Measurements from ENCODE around the gene ETV5.

Gene ETV5

GRCh38 chr3:186098740-186099139 lies 10.1 kb downstream of the ETV5 start:
- Histone ChIP-seq H3K4me2 (ENCODE audit: low read length) (no peak overlapping the region), H3K4me3 (ENCODE audit: low read length) (no peak overlapping the region), H3K4ac (ENCODE audit: low read depth, low read length) (no peak overlapping the region), H3K56ac (ENCODE audit: low read length) (peak overlapping the region; percentile 73), H4K5ac (ENCODE audit: low read length) (no peak overlapping the region), H4K8ac (ENCODE audit: low read depth, low read length) (no peak overlapping the region), H3K27ac (ENCODE audit: low read depth, low read length) (peak overlapping the region; percentile 96), H3K18ac (ENCODE audit: low read length) (no peak overlapping the region), H3K9ac (ENCODE audit: low read length) (peak overlapping the region; percentile 51), H3K4me1 (ENCODE audit: control insufficient read depth, low read depth, low read length) (peaks cover 12% of the 10 kb centered on the region), H3K79me2 (ENCODE audit: control insufficient read depth, insufficient read depth, low read length) (no peaks in the 10 kb centered on the region), H3K23ac (ENCODE audit: low read length) (no peak overlapping the region), H3K36me3 (ENCODE audit: control insufficient read depth, insufficient read depth, low read length) (no peaks in the 10 kb centered on the region), H3K79me1 (ENCODE audit: low read length) (no peaks in the 10 kb centered on the region), H2BK15ac (replicated peaks; ENCODE audit: low read depth) (no peak overlapping the region), H2AK5ac (ENCODE audit: low read length) (no peak overlapping the region), H3K27me3 (ENCODE audit: insufficient read depth, low read length, poor library complexity) (no peaks in the 10 kb centered on the region), H2BK120ac (ENCODE audit: low read depth, low read length) (peak overlapping the region; percentile 10), H2BK5ac (ENCODE audit: low read length) (no peak overlapping the region)
- WGBS (ENCODE audit: extremely low coverage, insufficient coverage, low lambda C conversion rate): no CpG with 5 or more reads among the region's 3 CpGs
- DNase-seq: no peak

GRCh38 chr3:186097663-186098451 lies 11.0 kb downstream of the ETV5 start:
- Histone ChIP-seq H3K4me3 (ENCODE audit: low read length) (peak overlapping the region; percentile 10), H2BK15ac (replicated peaks; ENCODE audit: low read depth) (no peak overlapping the region), H3K36me3 (ENCODE audit: control insufficient read depth, insufficient read depth, low read length) (no peaks in the 10 kb centered on the region), H3K56ac (ENCODE audit: low read length) (peak overlapping the region; percentile 73), H2AK5ac (ENCODE audit: low read length) (no peak overlapping the region), H3K9ac (ENCODE audit: low read length) (peak overlapping the region; percentile 51), H4K5ac (ENCODE audit: low read length) (no peak overlapping the region), H3K4me2 (ENCODE audit: low read length) (peak overlapping the region; percentile 50), H3K4me1 (ENCODE audit: control insufficient read depth, low read depth, low read length) (peaks cover 14% of the 10 kb centered on the region), H2BK5ac (ENCODE audit: low read length) (peak overlapping the region; percentile 3), H3K27ac (ENCODE audit: low read depth, low read length) (peak overlapping the region; percentile 96), H3K4ac (ENCODE audit: low read depth, low read length) (no peak overlapping the region), H3K18ac (ENCODE audit: low read length) (peak overlapping the region; percentile 85), H3K27me3 (ENCODE audit: insufficient read depth, low read length, poor library complexity) (no peaks in the 10 kb centered on the region), H3K79me1 (ENCODE audit: low read length) (no peaks in the 10 kb centered on the region), H3K23ac (ENCODE audit: low read length) (no peak overlapping the region), H2BK120ac (ENCODE audit: low read depth, low read length) (no peak overlapping the region), H4K8ac (ENCODE audit: low read depth, low read length) (no peak overlapping the region), H3K79me2 (ENCODE audit: control insufficient read depth, insufficient read depth, low read length) (no peaks in the 10 kb centered on the region)
- no CpG with 5 or more reads among the region's 16 CpGs for WGBS (ENCODE audit: extremely low coverage, insufficient coverage, low lambda C conversion rate)
- peak; percentile 96 for DNase-seq

- no peak overlapping the region for H3K4me3 ChIP-seq (ENCODE audit: low read length)
- peak overlapping the region; percentile 66 for H3K56ac ChIP-seq (ENCODE audit: low read length)
- no peak for DNase-seq
- no peaks in the 10 kb centered on the region for H3K79me1 ChIP-seq (ENCODE audit: low read length)
- H2BK120ac ChIP-seq (ENCODE audit: low read depth, low read length): no peak overlapping the region
- no peak overlapping the region for H2AK5ac ChIP-seq (ENCODE audit: low read length)
- no peak overlapping the region for H4K5ac ChIP-seq (ENCODE audit: low read length)
- H4K8ac ChIP-seq (ENCODE audit: low read depth, low read length): no peak overlapping the region
- peak overlapping the region; percentile 50 for H3K4me2 ChIP-seq (ENCODE audit: low read length)
- H3K4ac ChIP-seq (ENCODE audit: low read depth, low read length): no peak overlapping the region
- no peaks in the 10 kb centered on the region for H3K27me3 ChIP-seq (ENCODE audit: insufficient read depth, low read length, poor library complexity)
- no peak overlapping the region for H2BK15ac ChIP-seq (replicated peaks; ENCODE audit: low read depth)
- H3K27ac ChIP-seq (ENCODE audit: low read depth, low read length): peak overlapping the region; percentile 96
- H3K79me2 ChIP-seq (ENCODE audit: control insufficient read depth, insufficient read depth, low read length): no peaks in the 10 kb centered on the region
- WGBS (ENCODE audit: extremely low coverage, insufficient coverage, low lambda C conversion rate): no CpG with 5 or more reads among the region's 4 CpGs
- H3K9ac ChIP-seq (ENCODE audit: low read length): peak overlapping the region; percentile 50
- H3K4me1 ChIP-seq (ENCODE audit: control insufficient read depth, low read depth, low read length): peaks cover 14% of the 10 kb centered on the region
- H3K23ac ChIP-seq (ENCODE audit: low read length): no peak overlapping the region
- peak overlapping the region; percentile 35 for H3K18ac ChIP-seq (ENCODE audit: low read length)
- H2BK5ac ChIP-seq (ENCODE audit: low read length): no peak overlapping the region
- no peaks in the 10 kb centered on the region for H3K36me3 ChIP-seq (ENCODE audit: control insufficient read depth, insufficient read depth, low read length)
These were observed 11.6 kb downstream of the ETV5 start for GRCh38 chr3:186097317-186097662.

GRCh38 chr3:186096290-186096689 lies 12.6 kb downstream of the ETV5 start:
- H3K79me2 ChIP-seq (ENCODE audit: control insufficient read depth, insufficient read depth, low read length): no peaks in the 10 kb centered on the region
- H3K56ac ChIP-seq (ENCODE audit: low read length): no peak overlapping the region
- H3K23ac ChIP-seq (ENCODE audit: low read length): no peak overlapping the region
- H4K8ac ChIP-seq (ENCODE audit: low read depth, low read length): no peak overlapping the region
- no peak overlapping the region for H3K18ac ChIP-seq (ENCODE audit: low read length)
- H3K4me1 ChIP-seq (ENCODE audit: control insufficient read depth, low read depth, low read length): peaks cover 14% of the 10 kb centered on the region
- H4K5ac ChIP-seq (ENCODE audit: low read length): no peak overlapping the region
- H3K79me1 ChIP-seq (ENCODE audit: low read length): no peaks in the 10 kb centered on the region
- no peak overlapping the region for H3K4ac ChIP-seq (ENCODE audit: low read depth, low read length)
- no peak overlapping the region for H3K4me2 ChIP-seq (ENCODE audit: low read length)
- no peak overlapping the region for H3K9ac ChIP-seq (ENCODE audit: low read length)
- no CpG with 5 or more reads among the region's 2 CpGs for WGBS (ENCODE audit: extremely low coverage, insufficient coverage, low lambda C conversion rate)
- no peak overlapping the region for H2AK5ac ChIP-seq (ENCODE audit: low read length)
- DNase-seq: peak; percentile 42
- no peak overlapping the region for H3K4me3 ChIP-seq (ENCODE audit: low read length)
- no peaks in the 10 kb centered on the region for H3K27me3 ChIP-seq (ENCODE audit: insufficient read depth, low read length, poor library complexity)
- no peaks in the 10 kb centered on the region for H3K36me3 ChIP-seq (ENCODE audit: control insufficient read depth, insufficient read depth, low read length)
- no peak overlapping the region for H2BK15ac ChIP-seq (replicated peaks; ENCODE audit: low read depth)
- H2BK5ac ChIP-seq (ENCODE audit: low read length): no peak overlapping the region
- H2BK120ac ChIP-seq (ENCODE audit: low read depth, low read length): no peak overlapping the region
- no peak overlapping the region for H3K27ac ChIP-seq (ENCODE audit: low read depth, low read length)

GRCh38 chr3:186095561-186096081 lies 13.3 kb downstream of the ETV5 start:
- WGBS (ENCODE audit: extremely low coverage, insufficient coverage, low lambda C conversion rate): no CpG with 5 or more reads among the region's 8 CpGs
- H3K36me3 ChIP-seq (ENCODE audit: control insufficient read depth, insufficient read depth, low read length): no peaks in the 10 kb centered on the region
- no peak overlapping the region for H4K8ac ChIP-seq (ENCODE audit: low read depth, low read length)
- H3K4me2 ChIP-seq (ENCODE audit: low read length): no peak overlapping the region
- H3K4ac ChIP-seq (ENCODE audit: low read depth, low read length): no peak overlapping the region
- H3K23ac ChIP-seq (ENCODE audit: low read length): no peak overlapping the region
- no peaks in the 10 kb centered on the region for H3K27me3 ChIP-seq (ENCODE audit: insufficient read depth, low read length, poor library complexity)
- H2BK5ac ChIP-seq (ENCODE audit: low read length): no peak overlapping the region
- no peak overlapping the region for H2BK15ac ChIP-seq (replicated peaks; ENCODE audit: low read depth)
- H4K5ac ChIP-seq (ENCODE audit: low read length): no peak overlapping the region
- no peak overlapping the region for H3K18ac ChIP-seq (ENCODE audit: low read length)
- H3K9ac ChIP-seq (ENCODE audit: low read length): no peak overlapping the region
- H3K56ac ChIP-seq (ENCODE audit: low read length): no peak overlapping the region
- no peak for DNase-seq
- no peak overlapping the region for H3K27ac ChIP-seq (ENCODE audit: low read depth, low read length)
- peaks cover 14% of the 10 kb centered on the region for H3K4me1 ChIP-seq (ENCODE audit: control insufficient read depth, low read depth, low read length)
- H3K4me3 ChIP-seq (ENCODE audit: low read length): no peak overlapping the region
- H3K79me1 ChIP-seq (ENCODE audit: low read length): no peaks in the 10 kb centered on the region
- H3K79me2 ChIP-seq (ENCODE audit: control insufficient read depth, insufficient read depth, low read length): no peaks in the 10 kb centered on the region
- no peak overlapping the region for H2BK120ac ChIP-seq (ENCODE audit: low read depth, low read length)
- H2AK5ac ChIP-seq (ENCODE audit: low read length): no peak overlapping the region
